ENCODE measurements around the gene C3orf38. TPM values are rescaled to one million over a fixed set of nuclear protein-coding genes. Genes with fewer than 3 reads are reported as not detected.
A peak's percentile ranks its signal among the peaks of the same experiment; 100 is the strongest.

C3orf38 gene
- polyA plus RNA-seq, 2 of the 4 experiments (the other 2 are of a cell fraction), result 18.5 to 25.0 TPM

- Histone ChIP-seq H3K9me3 (no peaks in the 10 kb centered on the region), H3K4me3 (no peak overlapping the region), H3K27ac (no peak overlapping the region), H3K4me1 (peaks cover 14% of the 10 kb centered on the region; the same call in 2 of the 3 replicates), H3K4me2 (no peak overlapping the region)
- 94% methylated on average over 2 of the region's 2 CpGs for WGBS (ENCODE audit: missing lambda C conversion rate)
- ATAC-seq, result no peak
- ChIA-PET CTCF (no interaction called here), POLR2A (no interaction called here)
- no peak for FAIRE-seq
- DNase-seq (ENCODE audit: low read depth in 1 of 2, low spot score in 1 of 2), result no peak
- TF ChIP-seq CEBPB (IDR thresholded peaks at IDR 0.05) (no peak), SREBF2 (IDR thresholded peaks at IDR 0.05) (no peak), HMGXB4 (CRISPR knock-in tag; IDR thresholded peaks at IDR 0.05; ENCODE audit: borderline replicate concordance) (no peak), HEYL (CRISPR knock-in tag; IDR thresholded peaks at IDR 0.05) (no peak), HOXB5 (CRISPR knock-in tag; IDR thresholded peaks at IDR 0.05) (no peak), MAFK (IDR thresholded peaks at IDR 0.05; ENCODE audit: partially characterized antibody) (no peak), CBX8 (IDR thresholded peaks at IDR 0.05) (no peak), RFX5 (IDR thresholded peaks at IDR 0.05) (no peak), HOXA7 (CRISPR knock-in tag; IDR thresholded peaks at IDR 0.05) (no peak), CHD2 (IDR thresholded peaks at IDR 0.05; ENCODE audit: low read length, partially characterized antibody) (no peak), HES2 (IDR thresholded peaks at IDR 0.05) (no peak), NPAS2 (CRISPR knock-in tag; IDR thresholded peaks at IDR 0.05; ENCODE audit: borderline replicate concordance) (no peak)
These were observed 3.1 kb downstream of the C3orf38 start for GRCh38 chr3:88152841-88153240.

- DNase-seq (ENCODE audit: low read depth in 1 of 2, low spot score in 1 of 2) (no peak), ATAC-seq (no peak), FAIRE-seq (peak; percentile 49)
- Histone ChIP-seq H3K9me3 (no peaks in the 10 kb centered on the region), H3K4me3 (no peak overlapping the region), H3K27ac (no peak overlapping the region), H3K4me2 (no peak overlapping the region), H3K4me1 (no peaks in the 10 kb centered on the region)
- TF ChIP-seq TP53 (CRISPR knock-in tag; IDR thresholded peaks at IDR 0.05) (no peak), E2F6 (IDR thresholded peaks at IDR 0.05; ENCODE audit: borderline replicate concordance, low read depth) (no peak), ZSCAN20 (CRISPR knock-in tag; IDR thresholded peaks at IDR 0.05) (no peak), KDM5A (IDR thresholded peaks at IDR 0.05) (no peak), CHD2 (IDR thresholded peaks at IDR 0.05; ENCODE audit: low read length, partially characterized antibody) (no peak), BHLHE40 (IDR thresholded peaks at IDR 0.05; ENCODE audit: low read depth, low read length) (no peak), CBX8 (IDR thresholded peaks at IDR 0.05) (no peak), HMGXB4 (CRISPR knock-in tag; IDR thresholded peaks at IDR 0.05; ENCODE audit: borderline replicate concordance) (no peak), HEYL (CRISPR knock-in tag; IDR thresholded peaks at IDR 0.05) (no peak), FOSL2 (IDR thresholded peaks at IDR 0.05) (no peak), FOSL2 (CRISPR knock-in tag; IDR thresholded peaks at IDR 0.05) (no peak)
- ChIA-PET POLR2A (no interaction called here), CTCF (no interaction called here)
- 95% methylated on average over 2 of the region's 2 CpGs for WGBS (ENCODE audit: missing lambda C conversion rate)
These were observed 16.7 kb downstream of the C3orf38 start for GRCh38 chr3:88166419-88166971.

- Histone ChIP-seq H3K9me3 (no peaks in the 10 kb centered on the region), H3K4me2 (no peak overlapping the region), H3K27ac (no peak overlapping the region), H3K4me1 (no peaks in the 10 kb centered on the region), H3K4me3 (no peak overlapping the region)
- no peak for FAIRE-seq
- ChIA-PET CTCF (no interaction called here), POLR2A (no interaction called here)
- no peak for ATAC-seq
- DNase-seq (ENCODE audit: low read depth in 1 of 2, low spot score in 1 of 2), result no peak
- WGBS (ENCODE audit: missing lambda C conversion rate), result 95% methylated on average over 6 of the region's 6 CpGs
- TF ChIP-seq EP300 (IDR thresholded peaks at IDR 0.05), result no peak
- no peak for TF ChIP-seq KDM1A (IDR thresholded peaks at IDR 0.05; ENCODE audit: low read depth)
- TF ChIP-seq HEYL (CRISPR knock-in tag; IDR thresholded peaks at IDR 0.05), result no peak
- TF ChIP-seq SMC3 (IDR thresholded peaks at IDR 0.05), result no peak
- TF ChIP-seq RARB (CRISPR knock-in tag; IDR thresholded peaks at IDR 0.05), result no peak
- no peak for TF ChIP-seq E2F6 (IDR thresholded peaks at IDR 0.05; ENCODE audit: borderline replicate concordance, low read depth)
- no peak for TF ChIP-seq NPAS2 (CRISPR knock-in tag; IDR thresholded peaks at IDR 0.05; ENCODE audit: borderline replicate concordance)
- no peak for TF ChIP-seq ELK1 (IDR thresholded peaks at IDR 0.05; ENCODE audit: low read depth, low read length)
- no peak for TF ChIP-seq RNF2 (IDR thresholded peaks at IDR 0.05; ENCODE audit: borderline replicate concordance, low read depth)
- no peak for TF ChIP-seq SREBF2 (IDR thresholded peaks at IDR 0.05)
- no peak for TF ChIP-seq FOSL2 (IDR thresholded peaks at IDR 0.05)
- TF ChIP-seq FOSL2 (CRISPR knock-in tag; IDR thresholded peaks at IDR 0.05), result no peak
- TF ChIP-seq POLR2A (IDR thresholded peaks at IDR 0.05; ENCODE audit: low read length), result no peak
- TF ChIP-seq CBX2 (IDR thresholded peaks at IDR 0.05; ENCODE audit: borderline replicate concordance, low read depth), result no peak
- TF ChIP-seq CBX8 (IDR thresholded peaks at IDR 0.05), result no peak
These were observed 17.4 kb downstream of the C3orf38 start for GRCh38 chr3:88167173-88167572.

Data from A549 (cell line).